Measurements from ENCODE around the gene GSK3B. TPM values are rescaled to one million over a fixed set of nuclear protein-coding genes. Genes with fewer than 3 reads are reported as not detected.

Gene GSK3B
- total RNA-seq, 2 donors from 2014 or later = 57.3 to 59.8 TPM

GRCh38 chr3:119884161-119884557, 210.1 kb downstream of the GSK3B start:
- H3K27me3 ChIP-seq (ENCODE audit: control insufficient read depth, insufficient read depth, low read length, poor library complexity, severe bottlenecking) = no peaks in the 10 kb centered on the region
- TF ChIP-seq CTCF (conservative IDR thresholded peaks at IDR 0.05) = no peak
- peaks cover 25% of the 10 kb centered on the region for H3K9me3 ChIP-seq (ENCODE audit: control insufficient read depth, low read length)
- H3K4me1 ChIP-seq (ENCODE audit: control insufficient read depth, insufficient read depth, low read length) = no peaks in the 10 kb centered on the region
- H3K9ac ChIP-seq (ENCODE audit: extremely low read depth, low read length, poor library complexity, severe bottlenecking) = no peak overlapping the region
- Mint-ChIP-seq H3K36me3 (ENCODE audit: low read depth) (peaks cover 67% of the 10 kb centered on the region), H3K27me3 (ENCODE audit: insufficient read depth) (no peaks in the 10 kb centered on the region), H3K9me3 (peaks cover 21% of the 10 kb centered on the region), H3K4me1 (no peaks in the 10 kb centered on the region), H3K27ac (no peak overlapping the region), H3K4me3 (no peak overlapping the region)
- H3K36me3 ChIP-seq (ENCODE audit: control insufficient read depth, insufficient read depth, low read length) = peaks cover 54% of the 10 kb centered on the region
- 96 to 100% methylated on average over 2 to 4 of the region's 4 CpGs for WGBS, 2 experiments (ENCODE audit: insufficient coverage in 1 of 2, insufficient read length in 1 of 2)
- DNase-seq = no peak
- H3K4me3 ChIP-seq (ENCODE audit: low read length) = no peak overlapping the region
- no peak overlapping the region for H3K27ac ChIP-seq (ENCODE audit: low read depth, low read length)

GRCh38 chr3:119883461-119884160, 210.6 kb downstream of the GSK3B start:
- Mint-ChIP-seq H3K9me3 (peaks cover 15% of the 10 kb centered on the region), H3K36me3 (ENCODE audit: low read depth) (peaks cover 62% of the 10 kb centered on the region), H3K4me1 (no peaks in the 10 kb centered on the region), H3K27me3 (ENCODE audit: insufficient read depth) (no peaks in the 10 kb centered on the region), H3K4me3 (no peak overlapping the region), H3K27ac (no peak overlapping the region)
- Histone ChIP-seq H3K4me1 (ENCODE audit: control insufficient read depth, insufficient read depth, low read length) (no peaks in the 10 kb centered on the region), H3K27me3 (ENCODE audit: control insufficient read depth, insufficient read depth, low read length, poor library complexity, severe bottlenecking) (no peaks in the 10 kb centered on the region), H3K9ac (ENCODE audit: extremely low read depth, low read length, poor library complexity, severe bottlenecking) (no peak overlapping the region), H3K36me3 (ENCODE audit: control insufficient read depth, insufficient read depth, low read length) (peaks cover 54% of the 10 kb centered on the region), H3K27ac (ENCODE audit: low read depth, low read length) (no peak overlapping the region), H3K4me3 (ENCODE audit: low read length) (no peak overlapping the region), H3K9me3 (ENCODE audit: control insufficient read depth, low read length) (peaks cover 19% of the 10 kb centered on the region)
- no peak for DNase-seq
- 95 to 100% methylated on average over 1 of the region's 1 CpG for WGBS, 2 experiments (ENCODE audit: insufficient coverage in 1 of 2, insufficient read length in 1 of 2)
- peak; percentile 41 for TF ChIP-seq CTCF (conservative IDR thresholded peaks at IDR 0.05)

GRCh38 chr3:119880966-119881365, 213.3 kb downstream of the GSK3B start:
- no peak overlapping the region for H3K4me3 Mint-ChIP-seq
- 95% methylated on average over 1 of the region's 1 CpG; no CpG with 5 or more reads in 1 of the 2 experiments for WGBS, 2 experiments (ENCODE audit: insufficient coverage in 1 of 2, insufficient read length in 1 of 2)
- no peak overlapping the region for H3K27ac Mint-ChIP-seq
- no peak for TF ChIP-seq CTCF (conservative IDR thresholded peaks at IDR 0.05)
- Histone ChIP-seq H3K4me3 (ENCODE audit: low read length) (no peak overlapping the region), H3K9me3 (ENCODE audit: control insufficient read depth, low read length) (no peaks in the 10 kb centered on the region), H3K4me1 (ENCODE audit: control insufficient read depth, insufficient read depth, low read length) (no peaks in the 10 kb centered on the region), H3K27me3 (ENCODE audit: control insufficient read depth, insufficient read depth, low read length, poor library complexity, severe bottlenecking) (no peaks in the 10 kb centered on the region), H3K9ac (ENCODE audit: extremely low read depth, low read length, poor library complexity, severe bottlenecking) (no peak overlapping the region), H3K27ac (ENCODE audit: low read depth, low read length) (no peak overlapping the region), H3K36me3 (ENCODE audit: control insufficient read depth, insufficient read depth, low read length) (peaks cover 45% of the 10 kb centered on the region)
- H3K4me1 Mint-ChIP-seq = peaks cover 4% of the 10 kb centered on the region
- no peak for DNase-seq
- peaks cover 38% of the 10 kb centered on the region for H3K36me3 Mint-ChIP-seq (ENCODE audit: low read depth)
- no peaks in the 10 kb centered on the region for H3K9me3 Mint-ChIP-seq
- H3K27me3 Mint-ChIP-seq (ENCODE audit: insufficient read depth) = no peaks in the 10 kb centered on the region
